Activated CD4-positive, alpha-beta T cell treated with anti-CD3 and anti-CD28 coated beads for 48 hours (primary cell): ENCODE measurements around the gene PDE8A.

Source experiments
- DNase-seq: peaks from one replicate; pipeline ENCODE4 v3.0.0-alpha.2; 2020

Gene PDE8A, protein sequence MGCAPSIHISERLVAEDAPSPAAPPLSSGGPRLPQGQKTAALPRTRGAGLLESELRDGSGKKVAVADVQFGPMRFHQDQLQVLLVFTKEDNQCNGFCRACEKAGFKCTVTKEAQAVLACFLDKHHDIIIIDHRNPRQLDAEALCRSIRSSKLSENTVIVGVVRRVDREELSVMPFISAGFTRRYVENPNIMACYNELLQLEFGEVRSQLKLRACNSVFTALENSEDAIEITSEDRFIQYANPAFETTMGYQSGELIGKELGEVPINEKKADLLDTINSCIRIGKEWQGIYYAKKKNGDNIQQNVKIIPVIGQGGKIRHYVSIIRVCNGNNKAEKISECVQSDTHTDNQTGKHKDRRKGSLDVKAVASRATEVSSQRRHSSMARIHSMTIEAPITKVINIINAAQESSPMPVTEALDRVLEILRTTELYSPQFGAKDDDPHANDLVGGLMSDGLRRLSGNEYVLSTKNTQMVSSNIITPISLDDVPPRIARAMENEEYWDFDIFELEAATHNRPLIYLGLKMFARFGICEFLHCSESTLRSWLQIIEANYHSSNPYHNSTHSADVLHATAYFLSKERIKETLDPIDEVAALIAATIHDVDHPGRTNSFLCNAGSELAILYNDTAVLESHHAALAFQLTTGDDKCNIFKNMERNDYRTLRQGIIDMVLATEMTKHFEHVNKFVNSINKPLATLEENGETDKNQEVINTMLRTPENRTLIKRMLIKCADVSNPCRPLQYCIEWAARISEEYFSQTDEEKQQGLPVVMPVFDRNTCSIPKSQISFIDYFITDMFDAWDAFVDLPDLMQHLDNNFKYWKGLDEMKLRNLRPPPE

GRCh38 chr15:84981711-84982300 is at the start of gene PDE8A:
TSS of gene PDE8A (plus strand) at chr15:84981856. CDS start at chr15:84982163, 307 bp downstream.
- peak; percentile 64 for DNase-seq

DNA sequence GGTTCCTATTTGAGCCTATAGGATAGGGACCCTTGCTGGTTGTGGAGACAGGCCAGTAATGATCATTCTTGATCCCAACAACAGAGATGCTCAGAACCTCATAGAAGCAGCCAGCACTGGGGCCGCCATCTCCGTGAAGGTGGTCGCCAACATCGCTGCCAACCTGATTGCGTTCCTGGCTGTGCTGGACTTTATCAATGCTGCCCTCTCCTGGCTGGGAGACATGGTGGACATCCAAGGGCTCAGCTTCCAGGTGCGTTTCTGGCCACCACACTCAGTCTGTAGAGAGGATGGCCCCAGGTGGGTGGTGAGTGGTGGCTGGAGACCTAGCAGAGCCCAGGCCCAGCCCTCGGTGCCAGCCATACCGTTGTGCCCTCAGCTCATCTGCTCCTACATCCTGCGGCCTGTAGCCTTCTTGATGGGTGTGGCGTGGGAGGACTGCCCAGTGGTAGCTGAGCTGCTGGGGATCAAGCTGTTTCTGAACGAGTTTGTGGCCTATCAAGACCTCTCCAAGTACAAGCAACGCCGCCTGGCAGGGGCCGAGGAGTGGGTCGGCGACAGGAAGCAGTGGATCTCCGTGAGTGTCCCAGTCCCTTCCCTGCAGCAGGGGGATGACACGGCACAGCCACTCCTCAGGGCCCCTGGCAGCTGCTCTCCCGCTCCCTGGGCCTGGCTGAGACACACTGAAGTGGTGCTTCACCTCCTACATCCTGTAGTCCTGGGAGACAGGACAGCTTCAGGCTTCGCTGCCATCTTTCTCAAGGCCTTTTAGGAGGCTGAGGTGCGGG is 46.5 kb upstream of the PDE8A start:
- DNase-seq, result no peak

DNA sequence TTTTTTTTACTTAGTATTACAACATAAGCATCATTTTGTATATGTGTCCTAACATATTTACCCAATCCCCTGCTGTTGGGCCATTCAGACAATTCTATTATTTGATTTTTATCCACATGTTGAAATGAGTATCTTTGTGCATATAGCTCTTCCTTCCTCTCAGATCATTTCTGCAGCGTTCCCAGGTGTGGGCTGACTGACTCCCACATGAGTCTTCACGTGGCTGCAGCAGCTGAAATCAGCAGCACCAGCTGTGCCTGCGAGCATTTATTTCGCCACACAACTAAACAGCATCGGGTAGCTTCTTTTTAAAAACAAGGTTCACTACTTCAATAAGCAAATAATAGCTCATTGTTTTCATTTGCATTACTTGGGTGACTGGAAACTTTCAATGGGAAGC is 44.5 kb upstream of the PDE8A start:
- no peak for DNase-seq

DNA sequence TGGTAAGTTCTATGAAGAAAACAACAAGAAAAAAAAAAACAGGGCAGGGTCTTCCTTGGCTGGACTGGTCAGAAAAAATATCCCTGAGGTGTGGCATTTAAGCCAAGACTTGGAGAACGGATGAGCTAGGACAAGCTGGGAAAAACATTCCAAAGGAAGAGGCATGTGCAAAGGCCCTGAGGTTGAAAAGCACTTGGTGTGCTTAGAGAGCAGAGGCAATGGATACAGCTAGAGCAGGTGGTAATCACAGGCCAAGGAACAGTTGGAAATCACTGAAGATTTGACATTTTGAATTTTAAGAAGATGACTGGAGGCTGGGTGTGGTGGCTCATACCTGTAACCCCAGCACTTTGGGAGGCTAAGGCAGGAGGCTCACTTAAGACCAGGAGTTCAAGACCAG is 42.9 kb upstream of the PDE8A start:
- DNase-seq, result no peak

- DNase-seq, result no peak
Measured at GRCh38 chr15:84940399-84940798, 41.3 kb upstream of the PDE8A start.

GRCh38 chr15:84942456-84942855 is 39.2 kb upstream of the PDE8A start:
- no peak for DNase-seq

- no peak for DNase-seq
Measured at GRCh38 chr15:84944311-84944710, 37.3 kb upstream of the PDE8A start.

DNA sequence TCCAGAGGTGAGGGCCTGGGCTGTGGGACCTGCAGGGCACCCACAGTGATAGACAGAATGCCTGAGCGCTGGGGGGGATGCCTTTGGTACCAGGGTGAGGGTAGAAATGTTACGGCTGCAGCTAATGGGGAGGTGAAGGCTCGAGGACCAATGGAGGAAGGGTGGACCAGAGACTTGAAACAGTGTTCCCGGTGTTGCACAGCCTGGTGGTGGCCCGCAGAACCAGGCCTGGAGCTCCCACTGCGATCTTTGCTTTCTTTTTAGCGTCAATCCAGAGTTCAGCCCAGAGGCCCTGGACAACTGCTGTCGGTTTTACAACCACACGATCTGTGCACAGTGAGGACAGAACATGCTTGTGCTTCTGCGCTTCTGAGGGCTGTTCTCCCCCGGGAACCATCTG is 36.8 kb upstream of the PDE8A start:
- DNase-seq, result no peak

- DNase-seq, result no peak
Measured at GRCh38 chr15:84946772-84947489, 34.7 kb upstream of the PDE8A start.

- DNase-seq, result no peak
Measured at GRCh38 chr15:84947947-84948830, 33.5 kb upstream of the PDE8A start.

GRCh38 chr15:84949043-84949442 is 32.6 kb upstream of the PDE8A start:
- DNase-seq, result no peak

DNA sequence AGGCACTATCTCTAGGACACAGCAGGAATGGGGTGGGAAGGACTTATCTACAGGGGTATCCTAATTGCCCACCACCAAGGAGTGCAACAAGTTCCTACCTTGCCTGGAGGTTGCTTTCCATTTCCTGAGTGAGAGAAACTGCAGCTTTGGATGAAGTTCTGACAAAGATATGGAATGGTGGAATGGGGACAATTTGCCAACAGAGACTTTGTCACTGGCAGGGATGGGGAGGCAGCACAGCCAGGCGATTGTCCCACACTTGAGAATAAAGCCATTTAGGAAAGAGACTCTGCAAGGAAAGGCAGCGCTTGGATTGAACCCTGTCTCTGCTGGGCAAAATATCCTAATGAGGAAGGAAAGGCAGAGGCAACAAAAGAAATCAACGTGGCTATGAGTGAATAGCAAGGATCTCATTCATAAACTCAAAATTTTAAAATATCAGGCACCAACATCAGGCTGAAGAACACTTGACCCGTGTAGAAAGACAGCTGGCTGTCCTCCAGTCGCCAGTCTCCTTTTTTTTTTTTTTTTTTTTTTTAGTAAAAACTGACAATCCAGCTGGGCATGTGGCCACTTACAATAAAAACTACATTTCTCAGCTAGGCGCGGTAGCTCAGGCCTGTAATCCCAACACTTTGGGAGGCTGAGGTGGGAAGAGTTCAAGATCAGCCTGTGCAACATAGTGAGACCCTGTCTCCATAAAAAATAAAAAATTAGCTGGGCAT is 31.6 kb upstream of the PDE8A start:
- no peak for DNase-seq

DNA sequence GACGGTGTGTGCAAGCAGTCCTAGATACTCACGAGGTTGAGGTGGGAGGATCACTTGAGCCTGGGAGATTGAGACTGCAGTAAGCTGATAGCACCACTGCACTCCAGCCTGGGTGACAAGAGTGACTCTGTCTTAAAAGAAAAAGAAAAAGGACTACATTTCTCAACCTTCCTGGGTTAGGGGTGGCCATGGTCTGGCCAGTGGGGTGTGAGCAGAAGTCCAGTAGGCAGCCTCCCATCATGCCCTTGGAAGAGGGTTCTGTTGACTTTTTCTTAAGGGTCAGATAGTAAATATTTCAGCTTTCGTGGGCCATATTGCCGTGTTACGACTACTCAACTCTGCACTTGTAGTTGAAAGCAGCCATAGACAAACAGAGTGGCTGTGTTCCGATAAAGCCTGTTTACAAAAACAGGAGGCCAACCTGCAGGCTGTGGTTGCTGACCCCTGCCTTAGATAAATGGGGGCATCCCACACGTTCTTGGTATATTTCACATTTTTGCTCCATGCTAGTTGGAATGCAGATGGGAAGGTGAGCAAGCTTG is 31.0 kb upstream of the PDE8A start:
- no peak for DNase-seq

DNA sequence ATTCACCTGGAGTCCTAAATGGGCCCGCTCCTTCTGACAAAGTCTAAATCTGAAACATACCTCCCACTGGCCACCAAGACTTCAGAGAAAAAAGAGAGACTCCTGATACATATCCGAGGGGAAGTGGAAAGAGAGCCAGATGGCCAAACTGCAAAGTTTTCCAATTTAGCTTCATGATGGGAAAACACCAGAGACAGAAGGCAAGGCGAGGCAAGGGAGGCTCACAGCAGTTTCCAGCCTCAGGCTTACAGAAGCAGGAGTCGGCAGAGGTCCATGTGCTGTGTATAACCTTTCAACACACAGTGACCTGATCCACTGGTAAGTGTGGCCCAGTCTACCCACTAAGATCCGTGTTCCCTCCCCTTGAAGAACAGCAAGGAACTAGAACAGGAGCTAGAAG is 29.9 kb upstream of the PDE8A start:
- DNase-seq, result no peak

DNA sequence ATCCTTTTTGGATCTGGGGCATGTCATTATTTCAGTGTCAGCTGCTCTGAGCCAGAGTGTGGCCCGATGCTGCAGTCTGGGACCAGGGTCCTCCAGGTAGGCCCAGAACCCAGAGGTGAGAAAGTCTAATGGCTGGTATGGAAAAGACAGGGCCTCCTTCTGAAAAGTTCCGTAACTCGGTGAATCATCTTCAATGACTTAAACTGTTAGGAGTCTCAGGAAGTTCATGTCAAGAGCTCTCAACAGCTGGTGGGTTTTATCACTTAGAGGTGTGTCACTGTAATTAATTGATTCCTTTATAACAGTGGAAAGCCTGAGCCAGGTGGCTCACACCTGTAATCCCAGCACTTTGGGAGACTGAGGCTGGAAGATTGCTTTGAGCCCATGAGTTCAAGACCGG is 28.5 kb upstream of the PDE8A start:
- no peak for DNase-seq

- DNase-seq, result no peak
Measured at GRCh38 chr15:84953726-84954125, 27.9 kb upstream of the PDE8A start.

DNA sequence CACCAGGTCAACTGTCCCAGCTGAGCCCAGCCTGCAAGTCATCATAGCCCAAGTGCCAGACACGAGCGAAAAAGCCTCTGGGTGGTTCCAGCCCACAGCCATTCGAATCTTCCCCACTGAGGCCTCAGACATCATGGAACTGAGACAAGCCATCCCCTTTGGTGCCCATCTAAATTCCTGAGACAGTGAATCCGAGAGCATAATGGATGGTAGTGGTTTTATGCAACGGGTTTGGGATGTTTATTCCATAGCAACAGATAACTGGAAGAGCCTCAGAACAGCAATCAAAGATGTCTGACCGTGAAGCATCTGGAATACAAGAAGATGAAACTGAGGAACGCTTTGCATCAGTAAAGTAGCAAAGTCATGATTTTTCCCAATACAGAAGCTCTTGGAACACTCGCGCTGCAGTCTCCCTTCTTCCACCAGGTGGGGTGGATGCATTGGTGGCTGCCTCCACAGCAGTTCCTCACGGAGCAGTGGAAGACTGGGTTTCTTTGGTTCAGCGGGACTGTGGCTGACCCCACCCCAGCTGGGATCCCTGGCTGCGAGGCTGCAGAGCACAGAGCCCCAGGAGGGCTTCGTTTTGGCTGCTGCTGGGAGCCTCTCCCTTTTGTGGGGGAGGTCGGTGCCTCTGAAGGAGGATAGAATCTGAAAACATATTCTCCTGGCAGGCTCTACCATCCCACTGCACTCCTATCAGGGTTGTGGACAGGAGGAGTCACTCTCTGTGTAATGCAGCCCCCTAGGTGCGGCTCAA is 26.4 kb upstream of the PDE8A start:
- peak; percentile 48 for DNase-seq

DNA sequence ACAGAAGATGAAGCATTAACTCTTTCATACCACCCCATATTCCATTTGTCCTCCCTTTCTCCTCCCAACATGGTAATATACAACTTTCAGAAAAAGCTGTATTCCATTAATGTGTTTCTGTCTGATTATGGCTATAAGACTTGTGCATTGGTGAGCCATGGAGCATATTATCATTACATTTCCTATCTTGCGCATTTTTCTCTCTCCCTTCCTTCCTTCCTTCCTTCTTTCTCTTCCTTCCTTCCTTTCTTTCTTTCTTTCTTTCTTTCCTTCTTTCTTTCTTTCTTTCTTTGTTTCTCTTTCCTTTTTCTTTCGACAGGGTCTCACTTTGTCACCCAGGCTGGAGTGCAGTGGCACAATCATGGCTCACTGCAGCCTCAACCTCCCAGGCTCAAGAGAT is 25.5 kb upstream of the PDE8A start:
- DNase-seq, result no peak

DNA sequence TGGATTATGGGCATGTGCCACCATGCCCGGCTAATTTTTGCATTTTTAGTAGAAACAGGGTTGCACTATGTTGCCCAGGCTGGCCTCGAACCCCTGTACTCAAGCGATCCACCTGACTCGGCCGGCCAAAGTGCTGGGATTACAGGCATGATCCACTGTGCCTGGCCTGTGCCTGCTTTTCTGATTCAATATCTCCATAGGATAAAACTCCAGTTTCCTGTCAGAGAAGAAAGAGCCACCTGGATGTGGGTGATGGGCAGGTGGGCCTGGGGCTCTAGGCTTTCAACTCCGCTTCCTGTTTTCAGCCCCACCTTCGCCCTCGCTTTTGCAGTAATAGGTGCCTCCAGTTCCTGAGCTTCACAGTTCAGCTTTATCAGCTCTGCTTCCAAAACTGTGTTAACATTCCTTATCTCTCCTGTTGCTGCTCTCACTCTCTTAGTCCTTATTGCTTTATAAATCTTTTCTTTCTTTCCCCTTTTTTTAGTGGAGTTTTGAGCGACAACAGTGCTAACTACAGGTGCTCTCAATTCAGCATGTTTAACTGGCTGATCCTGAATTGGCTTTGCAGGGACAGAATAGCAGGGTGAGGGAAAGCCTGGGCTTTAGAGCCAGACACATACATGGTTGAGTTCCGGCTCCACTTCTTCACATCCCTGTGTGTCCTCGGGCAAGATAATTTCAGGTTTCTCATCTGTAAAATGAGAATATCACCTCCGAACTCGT is 21.1 kb upstream of the PDE8A start:
- no peak for DNase-seq
